ENCODE measurements around the gene PTPRN2.

The PTPRN2 gene

GRCh38 chr7:157977306-157977705 is 610.3 kb downstream of the PTPRN2 start:
- no peak for TF ChIP-seq ZFX (IDR thresholded peaks at IDR 0.05; ENCODE audit: borderline replicate concordance)
- TF ChIP-seq, protein P1, sequence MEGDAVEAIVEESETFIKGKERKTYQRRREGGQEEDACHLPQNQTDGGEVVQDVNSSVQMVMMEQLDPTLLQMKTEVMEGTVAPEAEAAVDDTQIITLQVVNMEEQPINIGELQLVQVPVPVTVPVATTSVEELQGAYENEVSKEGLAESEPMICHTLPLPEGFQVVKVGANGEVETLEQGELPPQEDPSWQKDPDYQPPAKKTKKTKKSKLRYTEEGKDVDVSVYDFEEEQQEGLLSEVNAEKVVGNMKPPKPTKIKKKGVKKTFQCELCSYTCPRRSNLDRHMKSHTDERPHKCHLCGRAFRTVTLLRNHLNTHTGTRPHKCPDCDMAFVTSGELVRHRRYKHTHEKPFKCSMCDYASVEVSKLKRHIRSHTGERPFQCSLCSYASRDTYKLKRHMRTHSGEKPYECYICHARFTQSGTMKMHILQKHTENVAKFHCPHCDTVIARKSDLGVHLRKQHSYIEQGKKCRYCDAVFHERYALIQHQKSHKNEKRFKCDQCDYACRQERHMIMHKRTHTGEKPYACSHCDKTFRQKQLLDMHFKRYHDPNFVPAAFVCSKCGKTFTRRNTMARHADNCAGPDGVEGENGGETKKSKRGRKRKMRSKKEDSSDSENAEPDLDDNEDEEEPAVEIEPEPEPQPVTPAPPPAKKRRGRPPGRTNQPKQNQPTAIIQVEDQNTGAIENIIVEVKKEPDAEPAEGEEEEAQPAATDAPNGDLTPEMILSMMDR (IDR thresholded peaks at IDR 0.05) = no peak
- no peak overlapping the region for H3K27ac ChIP-seq

DNA sequence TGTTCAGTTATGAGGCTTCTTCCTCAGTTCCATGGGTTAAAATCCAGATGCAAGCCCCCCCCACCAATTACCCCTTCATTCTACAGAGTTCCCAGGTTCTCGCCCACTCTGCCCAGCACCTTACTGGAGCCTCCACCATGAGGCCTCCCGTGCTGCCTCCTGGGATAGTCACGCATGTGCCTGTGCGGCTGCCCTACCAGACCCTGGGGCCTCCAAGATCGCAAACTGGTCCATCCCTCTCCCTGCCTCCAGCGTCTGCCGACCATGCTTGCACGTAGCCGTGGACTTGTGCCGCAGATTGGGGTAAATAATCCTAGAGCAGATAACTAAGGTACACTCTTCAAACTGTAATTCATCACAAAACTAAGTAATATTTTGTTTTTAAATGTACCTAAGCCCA is 611.2 kb downstream of the PTPRN2 start:
- no peak for TF ChIP-seq ZFX (IDR thresholded peaks at IDR 0.05; ENCODE audit: borderline replicate concordance)
- TF ChIP-seq, protein P1 (IDR thresholded peaks at IDR 0.05) = no peak

GRCh38 chr7:157975401-157976372 is 611.9 kb downstream of the PTPRN2 start:
- H3K27ac ChIP-seq = no peak overlapping the region
- TF ChIP-seq, protein P1 (IDR thresholded peaks at IDR 0.05) = no peak
- no peak for TF ChIP-seq ZFX (IDR thresholded peaks at IDR 0.05; ENCODE audit: borderline replicate concordance)

More for the DNA sequence above, 611.2 kb downstream of the PTPRN2 start:
- no peak overlapping the region for H3K27ac ChIP-seq

DNA sequence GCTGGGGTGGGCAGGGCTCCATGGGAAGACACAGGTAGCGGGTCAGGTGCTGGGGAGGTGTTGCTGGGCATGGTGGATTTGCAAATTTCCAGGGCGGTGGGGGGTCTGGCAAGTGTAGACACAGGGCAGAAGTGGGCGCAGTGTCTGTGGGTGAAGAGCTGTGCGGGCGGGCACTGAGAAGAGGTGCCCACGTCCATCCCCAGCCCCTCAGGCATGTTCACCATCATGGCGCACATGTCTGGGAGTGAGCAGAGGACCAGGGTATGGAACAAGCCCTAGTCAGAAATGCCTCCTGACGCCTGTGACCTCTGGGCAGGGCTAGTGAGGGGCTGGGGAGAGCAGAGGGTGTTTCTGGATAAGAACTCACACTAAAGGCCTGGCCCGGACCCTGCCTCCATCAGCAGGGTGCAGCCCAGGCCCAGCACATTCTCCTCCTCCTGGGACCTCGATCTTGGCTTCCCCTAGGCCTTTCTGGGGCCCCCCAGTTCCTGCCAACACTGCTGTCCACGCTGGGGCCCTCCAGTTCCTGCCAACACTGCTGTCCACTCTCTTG is 612.9 kb downstream of the PTPRN2 start:
- TF ChIP-seq, protein P1 (IDR thresholded peaks at IDR 0.05) = no peak
- no peak overlapping the region for H3K27ac ChIP-seq

GRCh38 chr7:157973971-157974677 is 613.5 kb downstream of the PTPRN2 start:
- TF ChIP-seq, protein P1 (IDR thresholded peaks at IDR 0.05) = no peak
- TF ChIP-seq ZFX (IDR thresholded peaks at IDR 0.05; ENCODE audit: borderline replicate concordance) = no peak

DNA sequence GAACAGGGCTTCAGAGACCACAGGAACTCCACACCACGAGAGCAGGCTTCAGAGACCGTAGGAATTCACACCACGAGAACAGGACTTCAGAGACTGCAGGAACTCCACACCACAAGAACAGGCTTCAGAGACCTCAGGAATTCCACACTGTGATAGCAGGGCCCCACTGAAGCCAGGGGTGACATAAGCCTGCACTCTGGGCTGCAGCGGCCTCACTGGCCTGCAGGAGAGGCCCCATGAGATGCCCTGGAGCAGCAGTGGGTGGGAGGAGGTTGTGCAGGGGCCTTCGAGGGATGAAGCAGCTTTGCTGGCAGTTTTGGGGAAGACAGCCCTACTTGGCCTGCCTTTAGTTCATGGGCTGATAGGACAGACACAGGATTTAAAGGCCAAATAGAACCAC is 614.7 kb downstream of the PTPRN2 start:
- TF ChIP-seq, protein P1 (IDR thresholded peaks at IDR 0.05) = no peak
- TF ChIP-seq ZFX (IDR thresholded peaks at IDR 0.05; ENCODE audit: borderline replicate concordance) = no peak

More at GRCh38 chr7:157973971-157974677, 613.5 kb downstream of the PTPRN2 start:
- H3K27ac ChIP-seq = no peak overlapping the region

More for the DNA sequence above, 614.7 kb downstream of the PTPRN2 start:
- H3K27ac ChIP-seq = no peak overlapping the region
